IMR-90 (cell line): ENCODE measurements around the gene SLC38A3. TPM values are rescaled to one million over a fixed set of nuclear protein-coding genes. Genes with fewer than 3 reads are reported as not detected.
"Not testable (repeated sequence)": the region's sequence is repeated elsewhere in the genome, so short reads cannot be mapped to it uniquely, and the experiment has no call there.

Source experiments
- ATAC-seq: fragments of 200-7000 bp; cut with Tn5 transposase; 2 replicates; pipeline ENCODE4 v1.9.1; 2020; ENCODE audit warnings: low read depth, mild to moderate bottlenecking, moderate library complexity
- BruUV-seq: library from RNA; stranded (reverse); fragments of 400-500 nt; replicated peaks from 2 replicates; lab custom pipeline; 2021; lab: Mats Ljungman, UMichigan
- CTCF ChIA-PET: fragments of 300-600 bp; formaldehyde crosslinking; extraction: SDS; loops from one replicate; lab custom pipeline; 2021; ENCODE audit warnings: antibody characterized with exemption; lab: Yijun Ruan, JAX
- POLR2A ChIA-PET: fragments of 300-600 bp; sonication (Branson Sonifier 250); formaldehyde crosslinking; loops from one replicate; lab custom pipeline; 2022; ENCODE audit warnings: antibody characterized with exemption; ENCODE audit not compliant: unreplicated experiment; lab: Charles Lee
- DNase-seq: peaks from one replicate; pipeline ENCODE4 v3.0.0; 2013
- H2AFZ ChIP-seq: replicated peaks from 2 replicates; pipeline ENCODE3; 2013; ENCODE audit warnings: low read length, mild to moderate bottlenecking; ENCODE audit not compliant: poor library complexity
- H2AK5ac ChIP-seq: 2 replicates; pipeline ENCODE4 v1.6.1; 2013; ENCODE audit warnings: low read depth, low read length, inconsistent platforms
- H2AK9ac ChIP-seq: replicated peaks from 2 replicates; pipeline ENCODE3; 2013; ENCODE audit warnings: mild to moderate bottlenecking, low read depth, low read length, moderate library complexity; ENCODE audit not compliant: poor library complexity
- H2BK120ac ChIP-seq: 2 replicates; pipeline ENCODE4 v1.6.1; 2013; ENCODE audit warnings: low read depth, low read length, inconsistent platforms
- H2BK15ac ChIP-seq: 3 replicates; pipeline ENCODE4 v1.6.1; 2013; ENCODE audit warnings: low read depth, low read length, inconsistent platforms
- H2BK20ac ChIP-seq: 2 replicates; pipeline ENCODE4 v1.6.1; 2013; ENCODE audit warnings: low read depth, mild to moderate bottlenecking, inconsistent platforms, low read length, moderate library complexity
- H2BK5ac ChIP-seq: 2 replicates; pipeline ENCODE4 v1.6.1; 2013; ENCODE audit warnings: mild to moderate bottlenecking, low read depth, low read length, inconsistent platforms; ENCODE audit not compliant: poor library complexity, severe bottlenecking
- H3K14ac ChIP-seq: replicated peaks from 2 replicates; pipeline ENCODE4 v1.6.1; 2013; ENCODE audit warnings: low read depth, low read length, inconsistent platforms
- H3K18ac ChIP-seq: 2 replicates; pipeline ENCODE4 v1.6.1; 2013; ENCODE audit warnings: low read depth, low read length, control low read depth
- H3K23ac ChIP-seq: 2 replicates; pipeline ENCODE4 v1.6.1; 2013; ENCODE audit warnings: low read depth, low read length, inconsistent platforms
- H3K27ac ChIP-seq: 2 replicates; pipeline ENCODE4 v1.5.1; 2013; ENCODE audit warnings: mild to moderate bottlenecking, control low read depth, low read length; ENCODE audit not compliant: insufficient read depth
- H3K27me3 ChIP-seq: 2 replicates; pipeline ENCODE4 v1.6.1; 2013; ENCODE audit warnings: low read length; ENCODE audit not compliant: control insufficient read depth, insufficient read depth
- H3K36me3 ChIP-seq: 2 replicates; pipeline ENCODE4 v1.6.1; 2013; ENCODE audit warnings: low read length, mixed read lengths; ENCODE audit not compliant: control insufficient read depth, insufficient read depth
- H3K4ac ChIP-seq: 2 replicates; pipeline ENCODE4 v1.6.1; 2013; ENCODE audit warnings: low read depth, low read length, inconsistent platforms
- H3K4me1 ChIP-seq: 2 replicates; pipeline ENCODE4 v1.6.1; 2013; ENCODE audit warnings: low read length, mixed read lengths; ENCODE audit not compliant: control insufficient read depth, insufficient read depth
- H3K4me2 ChIP-seq: 2 replicates; pipeline ENCODE4 v1.6.1; 2013; ENCODE audit warnings: low read depth, mild to moderate bottlenecking, control low read depth, low read length, moderate library complexity
- H3K4me3 ChIP-seq: 2 replicates; pipeline ENCODE4 v1.5.1; 2013; ENCODE audit warnings: low read depth, mild to moderate bottlenecking, control low read depth, low read length, moderate library complexity; ENCODE audit not compliant: insufficient read depth
- H3K56ac ChIP-seq: 2 replicates; pipeline ENCODE4 v1.6.1; 2013; ENCODE audit warnings: low read length, inconsistent platforms; ENCODE audit not compliant: insufficient read depth; ENCODE audit errors: extremely low read depth
- H3K79me1 ChIP-seq, 2 experiments: 2 replicates each; pipeline ENCODE4 v1.6.1; 2013; ENCODE audit warnings: low read length in 2 of 2, inconsistent platforms in 1 of 2, low read depth in 1 of 2
- H3K9ac ChIP-seq: 2 replicates; pipeline ENCODE4 v1.6.1; 2013; ENCODE audit warnings: low read depth, low read length, control low read depth
- H3K9me1 ChIP-seq: 2 replicates; pipeline ENCODE4 v1.6.1; 2013; ENCODE audit warnings: low read length, inconsistent platforms; ENCODE audit not compliant: insufficient read depth
- H3K9me3 ChIP-seq: 2 replicates; pipeline ENCODE4 v1.6.1; 2013; ENCODE audit warnings: low read length; ENCODE audit not compliant: control insufficient read depth, insufficient read depth
- H4K20me1 ChIP-seq: 2 replicates; pipeline ENCODE4 v1.6.1; 2013; ENCODE audit warnings: low read length, inconsistent platforms; ENCODE audit not compliant: insufficient read depth
- H4K5ac ChIP-seq: 2 replicates; pipeline ENCODE4 v1.6.1; 2013; ENCODE audit warnings: mild to moderate bottlenecking, low read depth, low read length, control low read depth
- H4K8ac ChIP-seq, 2 experiments: 2 replicates each; pipeline ENCODE4 v1.6.1; 2013; ENCODE audit warnings: low read depth in 2 of 2, low read length in 2 of 2, control low read depth in 1 of 2, inconsistent platforms in 1 of 2
- H4K91ac ChIP-seq: 2 replicates; pipeline ENCODE4 v1.6.1; 2013; ENCODE audit warnings: low read depth, low read length, inconsistent platforms; ENCODE audit not compliant: insufficient read depth
- WGBS, 2 experiments: methylation state at CpG; one replicate each; pipeline versions ENCODE4 v1.1.5 to v1.1.7; 2013; ENCODE audit warnings: missing lambda C conversion rate in 2 of 2; ENCODE audit not compliant: insufficient read length in 1 of 2; ENCODE audit errors: extremely low coverage in 2 of 2; 5-methylcytosine and 5-hydroxymethylcytosine counted together
- dilution Hi-C: fragments of 300-500 bp; cut with HindIII; formaldehyde crosslinking; loops from one replicate; pipeline ENCODE4 v1.14.3; 2018; ENCODE audit warnings: low sequenced_read_pairs; ENCODE audit not compliant: unreplicated experiment
- in situ Hi-C: fragments of 300-500 bp; cut with MboI; formaldehyde crosslinking; loops from 3 replicates; pipeline ENCODE4 v1.14.3; 2019; ENCODE audit warnings: low sequenced_read_pairs, inconsistent platforms, mixed read lengths
- intact Hi-C: fragments of 100-400 bp; cut with micrococcal nuclease; formaldehyde crosslinking; loops from 2 replicates; pipeline ENCODE4 v1.10.0; 2022
- polyA plus RNA-seq, 3 experiments: library from polyadenylated mRNA; depleted of rRNA; stranded (reverse); fragments of >200 nt; gene quantifications; 2 replicates each; pipeline ENCODE4 v1.2.3, GENCODE V29; 2012; ENCODE audit warnings: low replicate concordance in 1 of 3
- total RNA-seq: library from RNA; depleted of rRNA; stranded (reverse); fragments of >200 nt; gene quantifications from 2 replicates; pipeline ENCODE4 v1.2.3, GENCODE V29; 2012

Gene SLC38A3
- total and polyA plus RNA-seq, 2 of the 4 experiments (the other 2 are of a cell fraction), result 0.12 to 0.36 TPM

GRCh38 chr3:50211368-50211717, 6.3 kb downstream of the SLC38A3 start:
- H3K79me1 ChIP-seq, H3K36me3 ChIP-seq, H3K56ac ChIP-seq, H4K91ac ChIP-seq, H2BK5ac ChIP-seq, H3K4me1 ChIP-seq, H3K18ac ChIP-seq, H3K4ac ChIP-seq, H2AK5ac ChIP-seq, H2BK15ac ChIP-seq, H2BK20ac ChIP-seq, DNase-seq, H3K27ac ChIP-seq, H3K9ac ChIP-seq, H4K8ac ChIP-seq, H3K14ac ChIP-seq, dilution Hi-C loops, H3K4me2 ChIP-seq, H4K5ac ChIP-seq, H4K20me1 ChIP-seq, H3K23ac ChIP-seq, H3K4me3 ChIP-seq, intact Hi-C loops, ATAC-seq, H2AFZ ChIP-seq, H2BK120ac ChIP-seq, BruUV-seq, H3K9me3 ChIP-seq, H3K9me1 ChIP-seq, in situ Hi-C loops: not testable (repeated sequence)
- ChIA-PET CTCF (interaction anchor here (1.2 kb wide), 1 partner anchor 35 kb away, joined by 4 read pairs; no protein-coding TSS in a partner anchor), POLR2A (interaction anchor here (0.6 kb wide), 1 partner anchor 54 kb away, joined by 3 read pairs; no protein-coding TSS in a partner anchor)
- Histone ChIP-seq H2AK9ac (peak overlapping the region; percentile 24), H3K27me3 (peaks cover 31% of the 10 kb centered on the region)
- 100% methylated on average over 1 of the region's 5 CpGs; no CpG with 5 or more reads in 1 of the 2 experiments for WGBS, 2 experiments
